B cell (primary cell): ENCODE measurements around the gene FGD1. TPM values are rescaled to one million over a fixed set of nuclear protein-coding genes. Genes with fewer than 3 reads are reported as not detected.

Experiments
- ATAC-seq: fragments of 200-7000 bp; cut with Tn5 transposase; one replicate; pipeline ENCODE4 v1.10.0; 2021; ENCODE audit warnings: low read depth, mild to moderate bottlenecking, moderate number of reproducible peaks, moderate library complexity
- CTCF ChIA-PET: fragments of 350-600 bp; sonication (Branson Sonifier 250); formaldehyde crosslinking; loops from one replicate; lab custom pipeline; 2021; ENCODE audit warnings: antibody characterized with exemption, inconsistent platforms; lab: Charles Lee
- POLR2A ChIA-PET: fragments of 350-600 bp; sonication (Branson Sonifier 250); formaldehyde crosslinking; loops from one replicate; lab custom pipeline; 2021; ENCODE audit warnings: antibody characterized with exemption; lab: Charles Lee
- DNase-seq: peaks from one replicate; pipeline ENCODE4 v3.0.0; 2013
- H2AFZ ChIP-seq: 2 replicates; pipeline ENCODE4 v1.6.1; 2012; ENCODE audit warnings: mild to moderate bottlenecking, low read depth, low read length; ENCODE audit not compliant: insufficient read depth, poor library complexity, severe bottlenecking
- H3K27ac ChIP-seq, 2 donors: 1 replicate in 1 of 2; 2 replicates in 1 of 2; pipeline ENCODE4 v1.5.1; 2012 to 2013; ENCODE audit warnings: low read length in 2 of 2, mild to moderate bottlenecking in 2 of 2, moderate library complexity in 1 of 2
- H3K27me3 ChIP-seq, 4 experiments: fragments of 200-600 bp in 1 of 4; sonication (generic) in 1 of 4; replicated peaks in 1 of 4; 1 replicate in 2 of 4; 2 replicates in 2 of 4; pipeline versions ENCODE4 v1.6.1 to v1.7.0; 2013 to 2016; ENCODE audit warnings: low read length in 3 of 4, mild to moderate bottlenecking in 2 of 4, mixed read lengths in 1 of 4, moderate library complexity in 1 of 4; ENCODE audit not compliant: insufficient read depth in 4 of 4, control insufficient read depth in 3 of 4; ENCODE audit errors: control extremely low read depth in 1 of 4
- H3K36me3 ChIP-seq, 2 experiments: replicated peaks in 1 of 2; 1 replicate in 1 of 2; 2 replicates in 1 of 2; pipeline versions ENCODE4 v1.6.1 to v1.7.1; 2013; ENCODE audit warnings: low read length in 1 of 2; ENCODE audit not compliant: insufficient read depth in 2 of 2, control insufficient read depth in 1 of 2; ENCODE audit errors: control extremely low read depth in 1 of 2, extremely low read depth in 1 of 2
- H3K4me1 ChIP-seq, 2 donors: fragments of 200-600 bp in 1 of 2; sonication (generic) in 1 of 2; 1 replicate in 1 of 2; 2 replicates in 1 of 2; pipeline versions ENCODE4 v1.5.1 to v1.6.1; 2013 to 2017; ENCODE audit warnings: low read length in 2 of 2; ENCODE audit not compliant: control insufficient read depth in 2 of 2, insufficient read depth in 2 of 2
- H3K4me2 ChIP-seq: replicated peaks from 2 replicates; pipeline ENCODE3; 2012; ENCODE audit warnings: mild to moderate bottlenecking, low read depth, low read length; ENCODE audit not compliant: poor library complexity, severe bottlenecking
- H3K4me3 ChIP-seq, 5 experiments: fragments of 200-600 bp in 1 of 5; sonication (generic) in 1 of 5; 1 replicate in 3 of 5; 2 replicates in 2 of 5; pipeline versions ENCODE4 v1.5.1 to v1.7.0; 2011 to 2016; ENCODE audit warnings: low read length in 4 of 5, mild to moderate bottlenecking in 4 of 5, low read depth in 2 of 5, control low read depth in 1 of 5, moderate library complexity in 1 of 5; ENCODE audit not compliant: insufficient read depth in 1 of 5; ENCODE audit errors: control extremely low read depth in 1 of 5, extremely low read depth in 1 of 5
- H3K79me2 ChIP-seq: fragments of 200-600 bp; sonication (generic); one replicate; pipeline ENCODE4 v1.6.0; 2016; ENCODE audit warnings: low read length; ENCODE audit not compliant: control insufficient read depth, insufficient read depth
- H3K9ac ChIP-seq: fragments of 200-600 bp; sonication (generic); 2 replicates; pipeline ENCODE4 v1.6.1; 2017; ENCODE audit warnings: mild to moderate bottlenecking, low read length, moderate library complexity
- H3K9me3 ChIP-seq, 3 donors: one replicate each; pipeline versions ENCODE4 v1.6.1 to v1.7.1; 2013; ENCODE audit warnings: low read length in 2 of 3; ENCODE audit not compliant: control insufficient read depth in 2 of 3, insufficient read depth in 1 of 3; ENCODE audit errors: control extremely low read depth in 1 of 3
- H4K20me1 ChIP-seq: 2 replicates; pipeline ENCODE4 v1.6.0; 2012; ENCODE audit warnings: mild to moderate bottlenecking, low read length; ENCODE audit not compliant: insufficient read depth, control insufficient read depth, poor library complexity, severe bottlenecking
- H3K27ac Mint-ChIP-seq: one replicate; pipeline ENCODE4 v1.8.0; 2021; ENCODE audit warnings: mixed read lengths
- H3K27me3 Mint-ChIP-seq: one replicate; pipeline ENCODE4 v1.8.0; 2021; ENCODE audit warnings: mixed read lengths
- H3K4me1 Mint-ChIP-seq: one replicate; pipeline ENCODE4 v1.8.0; 2021; ENCODE audit warnings: mixed read lengths
- H3K4me3 Mint-ChIP-seq: one replicate; pipeline ENCODE4 v1.8.0; 2021; ENCODE audit warnings: mixed read lengths
- H3K9me3 Mint-ChIP-seq: one replicate; pipeline ENCODE4 v1.8.0; 2022; ENCODE audit warnings: mixed read lengths; ENCODE audit not compliant: insufficient read depth
- EZH2 ChIP-seq: IDR thresholded peaks from 2 replicates; pipeline ENCODE4 v1.6.1; 2012; ENCODE audit warnings: borderline replicate concordance, low read depth, mild to moderate bottlenecking, moderate library complexity, low read length; ENCODE audit not compliant: insufficient read depth, poor library complexity, severe bottlenecking
- WGBS: methylation state at CpG from one replicate; pipeline ENCODE4 v1.1.5; 2013; ENCODE audit warnings: missing lambda C conversion rate; ENCODE audit not compliant: insufficient coverage; 5-methylcytosine and 5-hydroxymethylcytosine counted together
- intact Hi-C: fragments of 100-400 bp; cut with micrococcal nuclease; formaldehyde crosslinking; loops from one replicate; pipeline ENCODE4 v1.10.0; 2022
- polyA plus RNA-seq: library from polyadenylated mRNA; depleted of rRNA; stranded (reverse); fragments of >200 nt; gene quantifications from 2 replicates; pipeline ENCODE4 v1.2.3, GENCODE V29; 2012
- total RNA-seq, 2 donors: library from RNA; stranded (reverse); fragments of 120-200 nt in 1 of 2; gene quantifications; 1 replicate in 1 of 2; 2 replicates in 1 of 2; pipeline versions ENCODE4 v1.2.3 to v1.2.4, GENCODE V29; 2013 to 2022
- TF ChIP-seq, protein P1 (sequence below): fragments of 200-600 bp; IDR thresholded peaks from one replicate; pipeline ENCODE4 v1.8.0; 2022; ENCODE audit warnings: antibody characterized with exemption, mild to moderate bottlenecking

FGD1 gene
- total and polyA plus RNA-seq, 2 donors (not counting 1 experiment from before 2014, with no cell fraction given) = 0.20 TPM; not detected in 1

DNA sequence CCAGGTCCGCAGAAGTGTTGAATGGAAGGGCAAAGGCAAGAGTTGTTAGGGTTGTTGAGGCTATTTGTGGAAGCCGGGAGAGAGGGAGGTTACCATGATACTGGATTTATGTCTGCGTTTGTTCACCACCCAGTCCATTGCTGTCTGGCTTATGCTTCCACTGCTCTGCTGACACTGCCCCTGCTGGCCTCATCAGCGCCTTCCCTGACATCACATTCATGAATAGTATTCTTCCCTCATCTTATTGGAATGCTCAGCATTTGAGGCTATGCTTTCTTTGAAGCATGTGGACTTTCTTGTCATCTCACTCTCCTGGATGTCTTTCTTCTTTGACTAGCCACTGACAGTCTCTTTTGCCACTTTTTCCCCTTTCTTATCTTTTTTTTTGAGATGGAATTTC, 44.3 kb upstream of the FGD1 start:
- WGBS = 100% methylated on average over 1 of the region's 4 CpGs
- no peak overlapping the region for H3K4me3 Mint-ChIP-seq

DNA sequence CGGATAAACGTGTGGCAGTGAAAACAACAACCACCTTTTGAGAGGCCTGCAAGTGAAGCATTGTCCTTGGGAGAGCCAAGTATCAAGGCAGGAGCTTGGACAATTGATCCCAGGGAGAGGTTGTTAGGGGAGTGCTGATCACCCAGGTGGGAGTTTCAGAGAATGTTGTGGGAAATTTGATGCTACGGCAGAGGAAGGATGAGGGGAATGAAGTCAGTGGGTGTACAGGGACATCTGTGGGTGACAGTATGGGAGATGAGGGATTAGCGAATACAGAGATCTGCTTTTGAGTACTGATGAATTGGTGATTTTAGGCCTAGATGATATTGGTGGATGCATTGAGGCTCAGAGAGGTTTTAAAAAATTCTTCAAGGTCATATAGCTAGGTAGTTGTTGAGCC, 38.2 kb upstream of the FGD1 start:
- Histone ChIP-seq H3K36me3 (peaks cover 0 to 26% of the 10 kb centered on the region in 2 experiments), H3K9me3 (peaks cover 0 to 5% (median 2%) of the 10 kb centered on the region in 3 donors), H3K27me3 (no peaks in the 10 kb centered on the region), H3K4me1 (peaks cover 13 to 28% of the 10 kb centered on the region in 2 donors), H4K20me1 (peaks cover 9% of the 10 kb centered on the region), H3K4me3 (no peak overlapping the region), H3K4me2 (peak overlapping the region; percentile 12), H3K9ac (no peak overlapping the region), H2AFZ (no peak overlapping the region), H3K27ac (no peak overlapping the region), H3K79me2 (peaks cover 57% of the 10 kb centered on the region)
- intact Hi-C loops = no loop called here
- no peaks in the 10 kb centered on the region for H3K27me3 Mint-ChIP-seq
- ChIA-PET CTCF (no interaction called here), POLR2A (no interaction called here)
- WGBS = 100% methylated on average over 1 of the region's 4 CpGs
- H3K27ac Mint-ChIP-seq = no peak overlapping the region
- no peak for ATAC-seq
- DNase-seq = no peak
- H3K4me1 Mint-ChIP-seq = peaks cover 35% of the 10 kb centered on the region
- no peak for TF ChIP-seq EZH2
- TF ChIP-seq, protein P1, sequence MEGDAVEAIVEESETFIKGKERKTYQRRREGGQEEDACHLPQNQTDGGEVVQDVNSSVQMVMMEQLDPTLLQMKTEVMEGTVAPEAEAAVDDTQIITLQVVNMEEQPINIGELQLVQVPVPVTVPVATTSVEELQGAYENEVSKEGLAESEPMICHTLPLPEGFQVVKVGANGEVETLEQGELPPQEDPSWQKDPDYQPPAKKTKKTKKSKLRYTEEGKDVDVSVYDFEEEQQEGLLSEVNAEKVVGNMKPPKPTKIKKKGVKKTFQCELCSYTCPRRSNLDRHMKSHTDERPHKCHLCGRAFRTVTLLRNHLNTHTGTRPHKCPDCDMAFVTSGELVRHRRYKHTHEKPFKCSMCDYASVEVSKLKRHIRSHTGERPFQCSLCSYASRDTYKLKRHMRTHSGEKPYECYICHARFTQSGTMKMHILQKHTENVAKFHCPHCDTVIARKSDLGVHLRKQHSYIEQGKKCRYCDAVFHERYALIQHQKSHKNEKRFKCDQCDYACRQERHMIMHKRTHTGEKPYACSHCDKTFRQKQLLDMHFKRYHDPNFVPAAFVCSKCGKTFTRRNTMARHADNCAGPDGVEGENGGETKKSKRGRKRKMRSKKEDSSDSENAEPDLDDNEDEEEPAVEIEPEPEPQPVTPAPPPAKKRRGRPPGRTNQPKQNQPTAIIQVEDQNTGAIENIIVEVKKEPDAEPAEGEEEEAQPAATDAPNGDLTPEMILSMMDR = no peak
- H3K4me3 Mint-ChIP-seq = peak overlapping the region; percentile 37
- no peaks in the 10 kb centered on the region for H3K9me3 Mint-ChIP-seq

More for the DNA sequence above, 44.3 kb upstream of the FGD1 start:
- no peaks in the 10 kb centered on the region for H3K9me3 ChIP-seq
- H4K20me1 ChIP-seq = peaks cover 9% of the 10 kb centered on the region
- ATAC-seq (no peak), DNase-seq (no peak)
- H2AFZ ChIP-seq = no peak overlapping the region
- H3K4me2 ChIP-seq = no peak overlapping the region
- no peaks in the 10 kb centered on the region for H3K27me3 ChIP-seq
- POLR2A ChIA-PET = no interaction called here
- H3K4me1 Mint-ChIP-seq = peaks cover 3% of the 10 kb centered on the region
- no peak overlapping the region for H3K9ac ChIP-seq
- no peak overlapping the region for H3K27ac ChIP-seq
- no peaks in the 10 kb centered on the region for H3K9me3 Mint-ChIP-seq
- H3K27ac Mint-ChIP-seq = no peak overlapping the region
- H3K27me3 Mint-ChIP-seq = no peaks in the 10 kb centered on the region
- CTCF ChIA-PET = no interaction called here
- peaks cover 1 to 62% of the 10 kb centered on the region in 2 experiments for H3K36me3 ChIP-seq
- TF ChIP-seq EZH2 = no peak
- TF ChIP-seq, protein P1 = no peak
- H3K4me3 ChIP-seq = no peak overlapping the region
- intact Hi-C loops = no loop called here
- H3K4me1 ChIP-seq = no peaks in the 10 kb centered on the region
- peaks cover 10% of the 10 kb centered on the region for H3K79me2 ChIP-seq
